ENCODE data around the gene GAREM1.

- TF ChIP-seq, protein P1, sequence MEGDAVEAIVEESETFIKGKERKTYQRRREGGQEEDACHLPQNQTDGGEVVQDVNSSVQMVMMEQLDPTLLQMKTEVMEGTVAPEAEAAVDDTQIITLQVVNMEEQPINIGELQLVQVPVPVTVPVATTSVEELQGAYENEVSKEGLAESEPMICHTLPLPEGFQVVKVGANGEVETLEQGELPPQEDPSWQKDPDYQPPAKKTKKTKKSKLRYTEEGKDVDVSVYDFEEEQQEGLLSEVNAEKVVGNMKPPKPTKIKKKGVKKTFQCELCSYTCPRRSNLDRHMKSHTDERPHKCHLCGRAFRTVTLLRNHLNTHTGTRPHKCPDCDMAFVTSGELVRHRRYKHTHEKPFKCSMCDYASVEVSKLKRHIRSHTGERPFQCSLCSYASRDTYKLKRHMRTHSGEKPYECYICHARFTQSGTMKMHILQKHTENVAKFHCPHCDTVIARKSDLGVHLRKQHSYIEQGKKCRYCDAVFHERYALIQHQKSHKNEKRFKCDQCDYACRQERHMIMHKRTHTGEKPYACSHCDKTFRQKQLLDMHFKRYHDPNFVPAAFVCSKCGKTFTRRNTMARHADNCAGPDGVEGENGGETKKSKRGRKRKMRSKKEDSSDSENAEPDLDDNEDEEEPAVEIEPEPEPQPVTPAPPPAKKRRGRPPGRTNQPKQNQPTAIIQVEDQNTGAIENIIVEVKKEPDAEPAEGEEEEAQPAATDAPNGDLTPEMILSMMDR (IDR thresholded peaks at IDR 0.05; ENCODE audit: low read depth, low read length, missing input control): no peak
- peak in 1 of 2 donors; percentile 11 for TF ChIP-seq RAD21 (IDR thresholded peaks at IDR 0.05)
- TF ChIP-seq NR2F2 (IDR thresholded peaks at IDR 0.05): peak; percentile 18
- TF ChIP-seq REST (IDR thresholded peaks at IDR 0.05): no peak
- no peak for TF ChIP-seq SP1 (IDR thresholded peaks at IDR 0.05)
- TF ChIP-seq, protein P2, sequence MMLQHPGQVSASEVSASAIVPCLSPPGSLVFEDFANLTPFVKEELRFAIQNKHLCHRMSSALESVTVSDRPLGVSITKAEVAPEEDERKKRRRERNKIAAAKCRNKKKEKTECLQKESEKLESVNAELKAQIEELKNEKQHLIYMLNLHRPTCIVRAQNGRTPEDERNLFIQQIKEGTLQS (IDR thresholded peaks at IDR 0.05): no peak
- peak in 1 of 2 donors; percentile 40 for TF ChIP-seq JUND (IDR thresholded peaks at IDR 0.05)
- TF ChIP-seq YY1 (IDR thresholded peaks at IDR 0.05): no peak
- no peak for TF ChIP-seq EGR1 (IDR thresholded peaks at IDR 0.05; ENCODE audit: low read depth in 2 of 2)
- no peak for TF ChIP-seq ZBTB33 (IDR thresholded peaks at IDR 0.05)
- no peak for TF ChIP-seq TAF1 (conservative IDR thresholded peaks at IDR 0.05)
- TF ChIP-seq, protein P3, sequence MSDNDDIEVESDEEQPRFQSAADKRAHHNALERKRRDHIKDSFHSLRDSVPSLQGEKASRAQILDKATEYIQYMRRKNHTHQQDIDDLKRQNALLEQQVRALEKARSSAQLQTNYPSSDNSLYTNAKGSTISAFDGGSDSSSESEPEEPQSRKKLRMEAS (IDR thresholded peaks at IDR 0.05): no peak
These were observed 87.4 kb downstream of the GAREM1 start for GRCh38 chr18:32383050-32383819.
